ENCODE results near the gene PLCL2. TPM values are rescaled to one million over a fixed set of nuclear protein-coding genes. Genes with fewer than 3 reads are reported as not detected.

PLCL2 gene
- total and polyA plus RNA-seq, 4 donors = 2.1 to 16.7 (median 7.0) TPM

- no peaks in the 10 kb centered on the region for H3K36me3 ChIP-seq (ENCODE audit: control insufficient read depth in 1 of 2, insufficient read depth in 2 of 2, low read length in 1 of 2)
- intact Hi-C loops (cut with DNase I) = no loop called here
- ATAC-seq (ENCODE audit: low FRiP score) (no peak), DNase-seq (no peak)
- H3K27ac ChIP-seq (ENCODE audit: low read depth in 1 of 2, low read length in 2 of 2) = no peak overlapping the region
- no peak overlapping the region for H3K4me3 ChIP-seq (ENCODE audit: low read length in 2 of 2)
- no peaks in the 10 kb centered on the region for H3K9me3 ChIP-seq (ENCODE audit: control insufficient read depth, low read length)
- H3K27me3 ChIP-seq (ENCODE audit: control insufficient read depth in 1 of 2, insufficient read depth in 2 of 2, low read length in 1 of 2) = no peaks in the 10 kb centered on the region
- H3K4me1 ChIP-seq (ENCODE audit: control insufficient read depth in 1 of 2, insufficient read depth in 2 of 2, low read length in 2 of 2) = no peaks in the 10 kb centered on the region
- WGBS, 2 donors = 90 to 92% methylated on average over 3 of the region's 3 CpGs
Measured at GRCh38 chr3:16998236-16998923, 113.6 kb downstream of the PLCL2 start.

- no peak for ATAC-seq (ENCODE audit: low FRiP score)
- no peak overlapping the region for H3K27ac ChIP-seq (ENCODE audit: low read depth in 1 of 2, low read length in 2 of 2)
- H3K36me3 ChIP-seq (ENCODE audit: control insufficient read depth in 1 of 2, insufficient read depth in 2 of 2, low read length in 1 of 2) = no peaks in the 10 kb centered on the region
- DNase-seq = no peak
- no peaks in the 10 kb centered on the region for H3K4me1 ChIP-seq (ENCODE audit: control insufficient read depth in 1 of 2, insufficient read depth in 2 of 2, low read length in 2 of 2)
- H3K4me3 ChIP-seq (ENCODE audit: low read length in 2 of 2) = no peak overlapping the region
- intact Hi-C loops (cut with DNase I) = no loop called here
- no peaks in the 10 kb centered on the region for H3K27me3 ChIP-seq (ENCODE audit: control insufficient read depth in 1 of 2, insufficient read depth in 2 of 2, low read length in 1 of 2)
- WGBS, 2 donors = 44 to 56% methylated on average over 2 of the region's 2 CpGs
- H3K9me3 ChIP-seq (ENCODE audit: control insufficient read depth, low read length) = no peaks in the 10 kb centered on the region
Measured at GRCh38 chr3:16999161-16999560, 114.4 kb downstream of the PLCL2 start.

- Histone ChIP-seq H3K9me3 (ENCODE audit: control insufficient read depth, low read length) (no peaks in the 10 kb centered on the region), H3K36me3 (ENCODE audit: control insufficient read depth in 1 of 2, insufficient read depth in 2 of 2, low read length in 1 of 2) (no peaks in the 10 kb centered on the region), H3K4me3 (ENCODE audit: low read length in 2 of 2) (no peak overlapping the region), H3K27ac (ENCODE audit: low read depth in 1 of 2, low read length in 2 of 2) (no peak overlapping the region), H3K27me3 (ENCODE audit: control insufficient read depth in 1 of 2, insufficient read depth in 2 of 2, low read length in 1 of 2) (no peaks in the 10 kb centered on the region), H3K4me1 (ENCODE audit: control insufficient read depth in 1 of 2, insufficient read depth in 2 of 2, low read length in 2 of 2) (no peaks in the 10 kb centered on the region)
- ATAC-seq (ENCODE audit: low FRiP score) (no peak), DNase-seq (no peak)
- intact Hi-C loops (cut with DNase I) = no loop called here
Measured at GRCh38 chr3:16999871-17000270, 115.1 kb downstream of the PLCL2 start.

- H3K4me1 ChIP-seq (ENCODE audit: control insufficient read depth in 1 of 2, insufficient read depth in 2 of 2, low read length in 2 of 2) = peaks cover 0 to 5% of the 10 kb centered on the region in 2 donors
- H3K27ac ChIP-seq (ENCODE audit: low read depth in 1 of 2, low read length in 2 of 2) = no peak overlapping the region
- H3K27me3 ChIP-seq (ENCODE audit: control insufficient read depth in 1 of 2, insufficient read depth in 2 of 2, low read length in 1 of 2) = no peaks in the 10 kb centered on the region
- intact Hi-C loops (cut with DNase I) = no loop called here
- H3K4me3 ChIP-seq (ENCODE audit: low read length in 2 of 2) = no peak overlapping the region
- DNase-seq = no peak
- H3K9me3 ChIP-seq (ENCODE audit: control insufficient read depth, low read length) = no peaks in the 10 kb centered on the region
- no peaks in the 10 kb centered on the region for H3K36me3 ChIP-seq (ENCODE audit: control insufficient read depth in 1 of 2, insufficient read depth in 2 of 2, low read length in 1 of 2)
- ATAC-seq (ENCODE audit: low FRiP score) = no peak
Measured at GRCh38 chr3:17003457-17003856, 118.7 kb downstream of the PLCL2 start.

- Histone ChIP-seq H3K27ac (ENCODE audit: low read depth in 1 of 2, low read length in 2 of 2) (no peak overlapping the region), H3K36me3 (ENCODE audit: control insufficient read depth in 1 of 2, insufficient read depth in 2 of 2, low read length in 1 of 2) (no peaks in the 10 kb centered on the region), H3K9me3 (ENCODE audit: control insufficient read depth, low read length) (no peaks in the 10 kb centered on the region), H3K27me3 (ENCODE audit: control insufficient read depth in 1 of 2, insufficient read depth in 2 of 2, low read length in 1 of 2) (no peaks in the 10 kb centered on the region), H3K4me3 (ENCODE audit: low read length in 2 of 2) (no peak overlapping the region), H3K4me1 (ENCODE audit: control insufficient read depth in 1 of 2, insufficient read depth in 2 of 2, low read length in 2 of 2) (peaks cover 2 to 5% of the 10 kb centered on the region in 2 donors)
- WGBS, 2 donors = 68 to 70% methylated on average over 2 of the region's 2 CpGs
- no peak for DNase-seq
- intact Hi-C loops (cut with DNase I) = no loop called here
- ATAC-seq (ENCODE audit: low FRiP score) = no peak
Measured at GRCh38 chr3:17006132-17006852, 121.5 kb downstream of the PLCL2 start.

- intact Hi-C loops (cut with DNase I) = no loop called here
- 94% methylated on average over 1 of the region's 1 CpG for WGBS, 2 donors
- no peaks in the 10 kb centered on the region for H3K27me3 ChIP-seq (ENCODE audit: control insufficient read depth in 1 of 2, insufficient read depth in 2 of 2, low read length in 1 of 2)
- H3K4me1 ChIP-seq (ENCODE audit: control insufficient read depth in 1 of 2, insufficient read depth in 2 of 2, low read length in 2 of 2) = peaks cover 2 to 5% of the 10 kb centered on the region in 2 donors
- ATAC-seq (ENCODE audit: low FRiP score) = no peak
- no peaks in the 10 kb centered on the region for H3K9me3 ChIP-seq (ENCODE audit: control insufficient read depth, low read length)
- no peaks in the 10 kb centered on the region for H3K36me3 ChIP-seq (ENCODE audit: control insufficient read depth in 1 of 2, insufficient read depth in 2 of 2, low read length in 1 of 2)
- no peak overlapping the region for H3K4me3 ChIP-seq (ENCODE audit: low read length in 2 of 2)
- no peak overlapping the region for H3K27ac ChIP-seq (ENCODE audit: low read depth in 1 of 2, low read length in 2 of 2)
- no peak for DNase-seq
Measured at GRCh38 chr3:17007284-17007683, 122.5 kb downstream of the PLCL2 start.

GRCh38 chr3:17009826-17010225, 125.1 kb downstream of the PLCL2 start:
- intact Hi-C loops (cut with DNase I) = no loop called here
- Histone ChIP-seq H3K4me3 (ENCODE audit: low read length in 2 of 2) (no peak overlapping the region), H3K9me3 (ENCODE audit: control insufficient read depth, low read length) (no peaks in the 10 kb centered on the region), H3K36me3 (ENCODE audit: control insufficient read depth in 1 of 2, insufficient read depth in 2 of 2, low read length in 1 of 2) (peaks cover 0 to 2% of the 10 kb centered on the region in 2 donors), H3K27ac (ENCODE audit: low read depth in 1 of 2, low read length in 2 of 2) (no peak overlapping the region), H3K4me1 (ENCODE audit: control insufficient read depth in 1 of 2, insufficient read depth in 2 of 2, low read length in 2 of 2) (peaks cover 4 to 5% of the 10 kb centered on the region in 2 donors), H3K27me3 (ENCODE audit: control insufficient read depth in 1 of 2, insufficient read depth in 2 of 2, low read length in 1 of 2) (no peaks in the 10 kb centered on the region)
- DNase-seq (no peak), ATAC-seq (ENCODE audit: low FRiP score) (no peak)
- 91 to 92% methylated on average over 5 of the region's 5 CpGs for WGBS, 2 donors

- Histone ChIP-seq H3K27me3 (ENCODE audit: control insufficient read depth in 1 of 2, insufficient read depth in 2 of 2, low read length in 1 of 2) (no peaks in the 10 kb centered on the region), H3K4me3 (ENCODE audit: low read length in 2 of 2) (no peak overlapping the region), H3K27ac (ENCODE audit: low read depth in 1 of 2, low read length in 2 of 2) (no peak overlapping the region), H3K36me3 (ENCODE audit: control insufficient read depth in 1 of 2, insufficient read depth in 2 of 2, low read length in 1 of 2) (peaks cover 0 to 2% of the 10 kb centered on the region in 2 donors), H3K9me3 (ENCODE audit: control insufficient read depth, low read length) (no peaks in the 10 kb centered on the region), H3K4me1 (ENCODE audit: control insufficient read depth in 1 of 2, insufficient read depth in 2 of 2, low read length in 2 of 2) (peaks cover 0 to 4% of the 10 kb centered on the region in 2 donors)
- no peak for DNase-seq
- intact Hi-C loops (cut with DNase I) = no loop called here
- WGBS, 2 donors = 92% methylated on average over 10 of the region's 10 CpGs
- no peak for ATAC-seq (ENCODE audit: low FRiP score)
Measured at GRCh38 chr3:17011728-17012338, 127.1 kb downstream of the PLCL2 start.

GRCh38 chr3:17013050-17013449, 128.3 kb downstream of the PLCL2 start:
- no peak overlapping the region for H3K27ac ChIP-seq (ENCODE audit: low read depth in 1 of 2, low read length in 2 of 2)
- no peak overlapping the region for H3K4me3 ChIP-seq (ENCODE audit: low read length in 2 of 2)
- H3K4me1 ChIP-seq (ENCODE audit: control insufficient read depth in 1 of 2, insufficient read depth in 2 of 2, low read length in 2 of 2) = peaks cover 0 to 4% of the 10 kb centered on the region in 2 donors
- 88 to 92% methylated on average over 2 of the region's 2 CpGs for WGBS, 2 donors
- no peaks in the 10 kb centered on the region for H3K9me3 ChIP-seq (ENCODE audit: control insufficient read depth, low read length)
- H3K36me3 ChIP-seq (ENCODE audit: control insufficient read depth in 1 of 2, insufficient read depth in 2 of 2, low read length in 1 of 2) = peaks cover 0 to 2% of the 10 kb centered on the region in 2 donors
- ATAC-seq (ENCODE audit: low FRiP score) = no peak
- intact Hi-C loops (cut with DNase I) = no loop called here
- DNase-seq = no peak
- H3K27me3 ChIP-seq (ENCODE audit: control insufficient read depth in 1 of 2, insufficient read depth in 2 of 2, low read length in 1 of 2) = no peaks in the 10 kb centered on the region
